OCI-M1 (cell line): ENCODE data around the gene RASIP1.

Experiments used
- DNase-seq: peaks from one replicate; lab custom pipeline; 2025; lab: John Stamatoyannopoulos, UW

The RASIP1 gene

DNA sequence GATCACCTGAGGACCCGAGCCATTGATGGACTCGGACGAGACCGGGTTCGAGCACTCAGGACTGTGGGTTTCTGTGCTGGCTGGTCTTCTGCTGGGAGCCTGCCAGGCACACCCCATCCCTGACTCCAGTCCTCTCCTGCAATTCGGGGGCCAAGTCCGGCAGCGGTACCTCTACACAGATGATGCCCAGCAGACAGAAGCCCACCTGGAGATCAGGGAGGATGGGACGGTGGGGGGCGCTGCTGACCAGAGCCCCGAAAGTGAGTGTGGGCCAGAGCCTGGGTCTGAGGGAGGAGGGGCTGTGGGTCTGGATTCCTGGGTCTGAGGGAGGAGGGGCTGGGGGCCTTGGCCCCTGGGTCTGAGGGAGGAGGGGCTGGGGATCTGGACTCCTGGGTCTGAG lies 15.8 kb upstream of the RASIP1 start:
- DNase-seq: no peak

DNA sequence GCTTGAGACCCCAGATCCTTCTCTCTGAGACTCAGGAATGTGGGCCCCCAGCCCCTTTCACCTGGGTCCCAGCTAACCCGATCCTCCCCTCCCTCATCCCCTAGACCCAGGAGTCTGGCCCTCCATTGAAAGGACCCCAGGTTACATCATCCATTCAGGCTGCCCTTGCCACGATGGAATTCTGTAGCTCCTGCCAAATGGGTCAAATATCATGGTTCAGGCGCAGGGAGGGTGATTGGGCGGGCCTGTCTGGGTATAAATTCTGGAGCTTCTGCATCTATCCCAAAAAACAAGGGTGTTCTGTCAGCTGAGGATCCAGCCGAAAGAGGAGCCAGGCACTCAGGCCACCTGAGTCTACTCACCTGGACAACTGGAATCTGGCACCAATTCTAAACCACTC lies 15.4 kb upstream of the RASIP1 start:
- no peak for DNase-seq

- peak; percentile 31 for DNase-seq
These were observed 14.8 kb upstream of the RASIP1 start, which contains the start of gene FGF21 for GRCh38 chr19:48755084-48755641. Gene FGF21, plus strand, starts transcription at chr19:48755524. Its CDS starts 713 bp downstream, at chr19:48756237.

GRCh38 chr19:48752496-48753365 lies 12.3 kb upstream of the RASIP1 start, which contains the start of gene FUT1:
Gene FUT1, minus strand, starts transcription at chr19:48752641. Its CDS starts 1,360 bp downstream, at chr19:48751281.
- no peak for DNase-seq

- DNase-seq: no peak
These were observed 11.6 kb upstream of the RASIP1 start for GRCh38 chr19:48751845-48752495.

DNA sequence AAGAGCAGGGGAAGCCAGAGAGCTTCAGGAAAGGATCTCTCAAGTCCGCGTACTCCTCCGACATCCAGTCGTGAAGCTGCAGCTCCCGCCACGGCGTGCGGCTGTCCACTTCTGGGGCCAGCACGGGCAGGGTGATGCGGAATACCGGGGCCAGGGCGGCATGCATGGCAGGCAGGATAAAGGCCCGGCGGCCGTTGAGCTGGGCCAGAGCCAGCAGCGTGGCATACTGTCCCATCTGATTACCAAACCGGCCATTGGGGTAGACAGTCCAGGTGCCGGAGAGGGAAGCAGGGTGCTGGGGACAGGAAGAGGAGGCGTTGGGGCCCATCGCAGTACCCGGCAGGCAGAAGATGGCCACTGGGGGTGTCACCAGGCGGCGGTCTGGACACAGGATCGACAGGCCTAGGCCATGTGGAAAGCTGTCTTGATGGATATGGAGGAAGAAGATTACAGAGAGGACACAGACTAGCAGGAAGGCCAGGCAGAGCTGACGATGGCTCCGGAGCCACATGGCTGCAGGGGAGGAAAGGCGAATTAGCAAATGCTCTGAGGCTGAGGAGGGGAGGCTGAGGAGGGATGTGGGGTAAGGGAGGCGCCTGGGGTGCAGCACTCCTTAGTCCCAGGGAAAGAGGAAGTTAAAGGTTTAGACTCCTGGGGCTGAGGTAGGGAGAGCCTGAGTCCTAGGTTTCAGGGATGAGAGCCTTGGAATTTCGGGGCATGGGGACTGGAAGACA lies 10.5 kb upstream of the RASIP1 start:
- DNase-seq: no peak

DNA sequence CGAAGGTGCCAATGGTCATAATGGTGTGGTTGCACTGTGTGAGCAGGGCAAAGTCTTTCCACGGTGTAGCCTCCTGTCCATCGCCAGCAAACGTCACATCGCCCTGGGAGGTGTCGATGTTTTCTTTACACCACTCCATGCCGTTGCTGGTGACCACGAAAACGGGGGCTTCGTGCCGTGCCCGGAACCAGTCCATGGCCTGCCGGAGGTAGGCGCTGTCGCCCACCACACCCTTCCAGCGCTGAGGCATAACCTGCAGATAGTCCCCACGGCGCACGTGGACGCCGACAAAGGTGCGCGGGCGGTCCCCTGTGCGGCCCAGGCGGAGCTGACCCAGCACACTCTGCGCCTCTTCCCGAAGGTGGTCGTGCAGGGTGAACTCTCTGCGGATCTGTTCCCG lies 9.9 kb upstream of the RASIP1 start:
- DNase-seq: no peak

DNA sequence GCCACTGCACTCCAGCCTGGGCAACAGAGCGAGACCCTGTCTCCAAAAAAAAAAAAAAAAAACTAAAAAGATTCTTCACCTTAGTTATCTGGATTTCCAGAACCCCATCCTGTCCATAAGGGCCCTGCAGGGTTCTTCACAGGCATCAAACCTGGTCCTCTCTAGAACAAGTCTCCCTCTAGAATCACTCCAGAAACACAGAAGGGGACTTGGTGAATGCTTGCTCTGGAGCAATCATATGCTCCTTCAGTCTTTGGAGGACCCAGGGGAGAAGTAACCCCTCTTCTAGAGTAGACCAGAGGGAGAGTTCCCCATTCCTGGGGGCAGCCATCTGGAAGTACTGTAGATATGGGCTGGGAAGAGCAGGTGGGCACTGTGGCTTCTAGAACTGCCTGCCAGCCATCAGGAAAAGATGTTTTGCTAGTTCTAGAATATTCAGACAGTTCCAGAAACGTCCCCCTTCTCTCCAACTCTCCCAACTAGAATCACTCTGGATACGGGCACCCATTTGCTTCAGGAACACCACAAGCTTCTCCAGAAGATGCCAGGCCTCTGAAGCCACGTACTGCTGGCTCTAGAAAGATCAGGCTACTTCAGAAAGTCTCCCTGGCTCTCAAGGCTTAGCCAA lies 9.3 kb upstream of the RASIP1 start:
- DNase-seq: no peak

- DNase-seq: peak; percentile 83
These were observed 6.5 kb upstream of the RASIP1 start, which contains the start of gene IZUMO1 for GRCh38 chr19:48746738-48747575. Gene IZUMO1, minus strand, starts transcription at chr19:48746909. Its CDS starts 1,050 bp downstream, at chr19:48745859.

DNA sequence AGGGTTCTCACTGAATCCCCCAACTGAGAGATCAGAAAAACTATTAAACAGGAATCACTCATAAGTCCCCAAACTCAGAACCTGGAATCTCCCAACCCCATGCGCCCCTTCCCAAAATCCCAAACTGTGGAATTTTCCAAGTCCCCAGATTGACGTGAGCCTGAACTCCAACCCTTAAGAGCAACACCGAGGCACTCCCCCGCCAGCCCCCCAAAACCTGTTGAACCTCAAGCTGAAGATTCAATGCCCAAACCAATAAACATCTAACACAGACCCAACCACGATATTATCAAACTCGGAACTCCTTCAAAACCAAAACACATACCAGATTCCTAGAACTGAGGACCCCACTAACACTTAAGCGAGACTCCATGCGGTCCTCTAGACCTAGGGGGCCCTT lies 5.7 kb upstream of the RASIP1 start:
- DNase-seq: no peak

DNA sequence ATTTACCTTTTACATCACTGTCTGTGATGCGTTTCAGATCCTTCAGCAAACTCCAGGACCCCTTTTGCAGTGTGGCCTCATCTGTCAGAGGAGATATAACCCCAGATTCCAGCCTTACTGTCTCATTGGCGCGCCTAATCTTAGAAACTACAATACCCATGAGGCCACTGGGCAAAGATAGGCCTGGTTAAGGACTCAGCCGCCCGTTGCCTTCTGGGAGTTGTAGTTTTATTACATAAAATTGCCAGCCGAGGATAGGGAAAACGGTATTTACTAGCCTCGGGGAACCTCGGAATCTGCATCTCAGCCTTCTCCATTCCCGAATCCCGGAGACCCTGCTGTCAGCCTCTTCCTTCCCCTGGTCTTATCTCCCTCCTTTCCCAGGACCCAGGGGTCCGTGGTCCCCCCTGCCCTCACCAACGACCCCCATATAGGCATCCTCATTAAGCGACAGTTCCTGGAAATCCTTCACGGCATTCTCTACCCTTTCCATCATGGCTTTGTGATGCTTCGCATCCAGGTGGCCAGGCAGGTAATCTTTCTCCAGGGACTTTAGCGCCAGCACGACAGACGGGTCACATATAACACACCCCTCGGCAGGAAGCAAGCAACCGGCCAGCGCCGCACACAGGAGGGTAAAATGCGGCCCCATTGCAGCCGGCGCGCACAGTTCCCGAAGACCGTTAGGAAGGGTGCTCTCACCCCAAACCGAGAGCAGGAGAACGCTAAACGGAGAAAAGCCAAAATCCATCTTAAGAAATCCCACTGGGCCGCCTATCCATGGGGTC lies 5.0 kb upstream of the RASIP1 start:
- DNase-seq: peak; percentile 77

GRCh38 chr19:48742096-48742495 lies 1.7 kb upstream of the RASIP1 start:
- no peak for DNase-seq

GRCh38 chr19:48741129-48741999 lies 954 bp upstream of the RASIP1 start:
- peak; percentile 41 for DNase-seq

DNA sequence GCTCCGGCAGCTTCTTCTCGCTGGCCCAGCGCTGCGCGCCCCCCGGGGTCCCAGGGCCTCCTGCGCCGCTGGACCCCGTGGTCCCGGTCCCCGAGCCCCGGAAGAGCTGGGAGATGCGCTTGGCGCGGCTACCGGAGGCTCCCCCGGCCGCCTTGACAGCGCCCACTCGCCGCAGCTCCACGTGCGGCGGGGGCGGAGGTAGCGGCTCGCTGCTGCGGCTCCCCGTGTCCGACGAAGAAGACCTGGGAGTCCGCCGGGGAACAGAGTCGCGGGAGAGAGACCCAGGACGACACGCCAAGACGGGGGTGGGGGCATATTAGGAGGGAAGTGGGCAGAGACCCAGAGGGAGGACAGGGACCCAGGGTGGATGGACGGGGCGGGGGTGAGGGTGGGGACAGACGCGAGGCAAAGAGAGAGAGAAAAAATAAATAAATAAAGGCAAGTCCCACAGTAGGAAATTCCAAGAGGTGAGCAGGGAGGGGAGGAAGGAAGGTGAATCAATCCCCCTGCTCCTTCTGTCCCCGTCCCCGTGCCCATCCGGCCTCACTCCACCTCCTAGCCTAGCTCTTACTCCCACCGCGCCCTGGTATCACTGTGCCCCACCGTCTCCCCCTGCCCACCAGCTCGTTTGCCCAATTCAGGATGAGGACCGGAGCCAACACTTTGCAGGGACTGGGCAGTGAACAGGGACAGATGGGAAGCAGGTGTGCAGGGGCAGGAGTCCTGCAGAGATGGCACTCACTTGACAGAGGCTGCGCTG lies 826 bp downstream of the RASIP1 start:
- no peak for DNase-seq

- peak; percentile 93 for DNase-seq
These were observed 1.6 kb downstream of the RASIP1 start for GRCh38 chr19:48738557-48739403.

DNA sequence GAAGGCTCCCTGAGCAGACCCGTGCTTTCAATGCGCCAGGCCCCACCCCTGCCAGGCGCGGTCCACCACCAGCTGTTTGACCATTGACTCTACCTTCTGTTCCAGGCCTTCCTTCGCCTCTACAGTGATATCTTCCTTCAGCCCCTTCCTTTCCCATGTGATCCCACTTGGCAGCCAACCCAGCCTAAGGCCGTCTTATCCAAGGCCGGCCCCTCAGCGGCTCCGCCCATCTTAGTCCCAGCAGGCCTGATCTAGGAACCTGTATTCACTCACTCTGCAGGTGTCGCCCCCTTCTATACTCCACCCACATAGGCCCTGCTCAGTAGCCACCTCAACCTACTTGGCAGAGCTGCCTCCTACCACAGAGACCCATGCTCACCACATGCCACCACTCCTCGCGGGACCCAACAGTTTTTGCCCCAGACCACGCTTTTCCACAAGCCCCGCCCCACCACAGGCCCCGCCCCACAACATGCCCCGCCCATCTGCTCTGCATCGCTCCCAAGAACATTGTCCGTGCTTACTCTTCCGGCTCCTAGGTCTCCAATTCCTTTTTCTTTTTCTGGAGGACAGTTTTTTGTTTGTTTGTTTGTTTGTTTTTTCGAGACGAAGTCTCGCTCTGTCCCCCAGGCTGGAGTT lies 2.9 kb downstream of the RASIP1 start:
- no peak for DNase-seq
